HG02759 (cell line): Measurements from ENCODE around the gene CENPX.

Experiments used
- ATAC-seq: cut with Tn5 transposase; IDR thresholded peaks from one replicate; pipeline ENCODE4 v1.9.1; 2021; ENCODE audit warnings: mild to moderate bottlenecking, moderate library complexity; ENCODE audit not compliant: unreplicated experiment

CENPX gene

GRCh38 chr17:82022310-82022980 is at the start of gene CENPX:
Gene CENPX, minus strand, starts transcription at chr17:82022878. Its CDS starts 17 bp downstream, at chr17:82022861.
- ATAC-seq, result peak; percentile 20

GRCh38 chr17:82070611-82071010 is 47.9 kb upstream of the CENPX start:
- ATAC-seq, result no peak

DNA sequence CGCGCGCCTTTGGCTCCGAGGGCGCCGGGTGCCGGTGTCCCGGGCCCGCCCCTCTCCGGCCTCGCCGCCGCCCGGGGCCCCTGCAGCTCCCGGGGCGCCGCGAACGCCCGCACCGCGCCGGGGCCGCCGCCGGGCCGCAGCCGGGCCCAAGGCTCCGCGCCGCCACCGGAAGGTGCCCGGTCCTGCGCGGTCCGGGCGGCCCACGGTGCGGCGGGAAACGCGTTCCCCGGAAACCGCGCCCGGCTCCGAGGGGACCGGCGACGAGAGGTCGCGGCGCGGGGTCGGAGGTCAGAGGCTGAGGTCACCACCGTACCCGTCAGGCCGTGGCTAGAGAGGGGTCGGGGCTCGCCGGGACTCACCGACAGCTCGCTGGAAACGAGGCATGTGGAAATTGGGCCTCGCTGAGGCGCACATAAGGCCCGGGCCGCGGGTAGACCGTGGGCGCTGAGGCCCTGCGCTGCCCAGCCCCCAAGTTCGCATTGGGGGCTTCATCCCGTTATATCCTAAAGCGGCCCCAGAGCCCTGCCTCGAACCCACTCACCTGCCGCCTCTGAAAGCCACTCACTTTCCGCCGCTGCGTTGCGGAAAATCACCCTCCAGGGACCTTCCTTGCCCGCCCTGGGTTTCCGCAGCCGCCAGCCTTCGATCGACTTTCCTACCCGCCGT is 43.1 kb upstream of the CENPX start, which contains the start of gene DUS1L:
DUS1L (minus strand) TSS at position 167 of the 666 bp plus-strand sequence. CDS start 745 bp downstream, outside the sequence.
- ATAC-seq, result peak; percentile 72

GRCh38 chr17:82065193-82065637 is 42.5 kb upstream of the CENPX start:
- ATAC-seq, result peak; percentile 37

GRCh38 chr17:82064433-82065192 is 41.9 kb upstream of the CENPX start:
- ATAC-seq, result no peak

DNA sequence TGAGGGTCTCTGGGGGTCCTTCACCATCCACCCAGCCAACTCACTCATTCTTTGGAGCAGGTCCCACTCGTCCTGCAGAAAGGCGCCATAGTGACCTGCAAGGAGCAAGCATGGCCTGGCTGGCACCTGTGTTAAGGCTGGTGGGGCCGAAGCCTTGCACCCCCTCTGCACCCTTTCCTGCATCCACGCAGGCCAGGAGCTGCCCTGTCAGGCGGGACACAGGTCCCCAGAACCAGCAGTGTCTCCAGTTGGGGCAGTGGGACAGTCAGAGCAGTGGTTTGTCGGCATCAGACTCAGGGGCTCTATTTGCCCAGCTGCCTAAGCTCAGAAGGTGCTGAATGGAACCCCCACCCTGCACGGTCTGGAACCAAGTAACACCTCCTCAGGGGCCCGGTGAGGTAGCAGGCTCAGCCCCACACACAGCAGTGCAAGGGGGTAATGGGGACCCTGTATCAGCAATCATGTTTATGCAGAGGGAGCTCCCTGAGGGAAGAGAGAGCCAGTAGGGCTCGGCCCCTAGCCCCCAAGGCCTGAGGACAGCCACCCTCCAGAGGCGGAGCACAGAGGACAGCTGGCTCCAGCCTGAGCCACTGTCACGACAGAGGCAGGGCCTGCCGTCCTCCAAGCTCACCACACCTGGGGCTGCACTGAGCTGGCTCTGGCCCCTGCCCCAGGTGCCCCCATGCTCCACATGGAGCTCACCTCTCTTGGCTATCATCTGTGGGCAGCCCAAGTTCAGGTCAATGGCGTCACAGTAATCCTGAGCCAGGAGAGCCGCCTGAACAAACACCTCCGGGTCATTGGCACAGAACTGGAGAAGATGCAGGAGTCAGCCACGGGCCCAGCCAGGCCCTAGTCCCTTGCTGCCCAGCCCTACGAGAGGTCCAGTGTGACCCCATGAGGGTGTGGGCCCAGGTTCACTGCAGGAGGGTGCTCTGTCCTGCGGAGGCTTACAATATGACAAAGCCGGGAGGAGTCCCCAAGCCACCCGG is 41.0 kb upstream of the CENPX start:
- no peak for ATAC-seq

GRCh38 chr17:82062984-82063368 is 40.3 kb upstream of the CENPX start:
- ATAC-seq, result no peak

GRCh38 chr17:82062076-82062983 is 39.7 kb upstream of the CENPX start:
- ATAC-seq, result no peak

GRCh38 chr17:82061047-82061925 is 38.6 kb upstream of the CENPX start:
- ATAC-seq, result no peak

DNA sequence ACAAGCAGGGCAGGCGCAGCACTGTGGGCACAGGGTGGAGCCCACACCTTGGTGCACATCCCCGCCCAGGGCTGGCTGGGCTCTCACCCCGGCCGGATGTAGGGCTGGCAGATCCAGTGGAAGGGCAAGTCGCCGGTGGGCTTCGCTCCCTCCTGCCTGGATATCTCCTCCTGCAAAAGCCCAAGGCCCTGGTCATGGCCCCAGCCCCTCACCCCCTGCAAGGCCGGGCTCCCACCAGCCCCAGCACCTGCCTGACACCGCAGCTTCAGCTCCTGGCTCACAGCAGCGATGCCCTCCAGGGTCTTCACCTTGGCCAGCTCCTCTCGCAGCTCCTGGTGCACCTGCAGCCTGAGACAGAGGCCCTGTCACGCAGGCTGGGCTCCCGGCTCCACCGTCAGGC is 37.9 kb upstream of the CENPX start:
- ATAC-seq, result no peak

- no peak for ATAC-seq
Observed at GRCh38 chr17:82060001-82060380, 37.3 kb upstream of the CENPX start.

GRCh38 chr17:82059272-82060000 is 36.8 kb upstream of the CENPX start:
- no peak for ATAC-seq

DNA sequence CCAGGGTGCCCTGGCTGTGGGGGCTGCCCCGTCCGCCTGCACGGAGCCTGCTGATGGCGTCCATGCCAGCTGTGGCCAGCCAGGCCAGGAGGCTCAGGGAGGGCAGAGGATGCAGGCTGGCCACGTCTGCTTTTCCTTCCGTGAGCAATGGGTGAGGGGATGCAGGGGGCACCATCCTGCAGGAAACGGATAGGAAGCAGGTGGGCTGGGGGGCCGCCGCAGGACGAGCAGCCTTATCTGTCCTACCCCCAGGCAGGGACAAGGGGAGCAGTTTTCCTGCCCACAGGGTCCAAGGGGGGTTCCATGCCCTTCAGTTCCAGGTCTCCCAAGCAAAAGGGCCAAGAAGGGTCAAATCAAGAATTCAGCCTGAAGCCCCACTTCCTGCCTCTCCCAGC is 36.2 kb upstream of the CENPX start:
- no peak for ATAC-seq

- ATAC-seq, result no peak
Observed at GRCh38 chr17:82058230-82058854, 35.7 kb upstream of the CENPX start.

DNA sequence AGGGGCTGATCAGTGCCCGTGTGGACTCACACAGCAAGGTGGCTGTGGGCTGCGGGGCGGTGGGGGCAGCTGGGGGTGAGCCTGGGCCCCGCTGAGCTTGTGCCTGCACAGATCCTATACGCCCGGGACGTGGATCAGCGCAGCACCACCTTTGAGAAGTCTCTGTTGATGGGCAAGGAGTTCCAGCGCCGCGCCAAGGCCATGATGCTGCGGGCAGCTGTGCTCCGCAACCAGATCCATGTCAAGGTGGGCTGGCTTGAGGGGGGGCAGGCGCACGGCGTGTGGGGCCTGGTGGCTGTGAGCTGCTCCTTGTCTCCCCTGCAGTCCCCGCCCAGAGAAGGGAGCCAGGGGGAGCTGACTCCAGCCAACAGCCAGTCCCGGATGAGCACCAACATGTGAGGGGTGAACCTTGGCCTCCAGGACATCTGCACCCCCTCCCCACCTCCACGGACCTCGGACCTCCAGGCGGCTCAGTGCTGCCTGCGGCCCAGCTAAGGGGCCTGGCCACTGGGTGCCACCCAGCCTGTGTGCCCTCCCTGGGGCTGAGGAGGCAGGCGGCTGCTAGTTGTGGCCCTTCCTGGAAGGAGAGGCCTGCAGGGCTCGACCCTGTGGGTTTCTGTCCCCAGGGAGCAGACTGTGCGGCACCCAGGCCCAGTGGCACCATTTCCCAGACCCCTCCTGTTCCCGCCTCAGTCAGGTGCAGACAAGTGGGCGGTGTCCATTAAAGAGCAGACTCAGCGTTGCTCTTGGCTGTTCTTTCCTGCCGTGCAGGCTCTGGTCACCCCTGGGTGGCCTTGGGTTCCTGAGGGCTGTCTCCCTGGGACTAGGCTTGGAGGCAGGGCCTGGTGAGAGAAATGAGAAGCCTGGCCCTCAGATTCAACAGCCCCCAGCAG is 34.3 kb upstream of the CENPX start:
- ATAC-seq, result no peak

DNA sequence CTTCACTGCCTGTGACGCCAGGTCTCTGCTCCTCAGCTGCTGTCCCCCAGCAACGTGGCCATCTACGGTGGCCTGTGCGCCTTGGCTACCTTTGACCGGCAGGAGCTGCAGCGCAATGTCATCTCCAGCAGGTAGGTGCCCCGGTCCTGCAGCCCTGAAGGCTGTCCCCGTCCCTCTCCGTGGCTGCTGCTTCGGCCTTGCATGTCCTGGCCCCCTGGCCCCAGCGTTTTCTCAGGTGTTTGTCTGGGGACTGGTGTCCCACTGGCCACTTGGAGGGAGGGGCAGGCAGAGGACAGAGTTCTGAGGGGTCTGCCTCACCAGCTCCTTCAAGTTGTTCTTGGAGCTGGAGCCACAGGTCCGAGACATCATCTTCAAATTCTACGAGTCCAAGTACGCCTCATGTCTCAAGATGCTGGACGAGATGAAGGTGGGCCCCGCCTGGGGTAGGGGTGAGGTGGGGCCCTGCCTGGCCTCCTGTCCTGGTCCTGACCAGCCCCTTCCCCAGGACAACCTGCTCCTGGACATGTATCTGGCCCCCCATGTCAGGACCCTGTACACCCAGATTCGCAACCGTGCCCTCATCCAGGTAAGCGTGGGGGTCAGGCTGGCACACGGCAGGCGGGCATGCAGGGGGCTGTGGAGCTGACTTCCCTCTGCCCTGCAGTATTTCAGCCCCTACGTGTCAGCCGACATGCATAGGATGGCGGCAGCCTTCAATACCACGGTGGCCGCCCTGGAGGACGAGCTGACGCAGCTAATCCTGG is 33.5 kb upstream of the CENPX start:
- ATAC-seq, result no peak
